ENCODE measurements around the gene SLC10A1. TPM values are rescaled to one million over a fixed set of nuclear protein-coding genes. Genes with fewer than 3 reads are reported as not detected.

The SLC10A1 gene
- total RNA-seq: not detected
- long read RNA-seq, partial matches to known transcripts: 0 of 14 reads
- long read RNA-seq, other reads (novel, unspliced or antisense): 14 of 14 reads

DNA sequence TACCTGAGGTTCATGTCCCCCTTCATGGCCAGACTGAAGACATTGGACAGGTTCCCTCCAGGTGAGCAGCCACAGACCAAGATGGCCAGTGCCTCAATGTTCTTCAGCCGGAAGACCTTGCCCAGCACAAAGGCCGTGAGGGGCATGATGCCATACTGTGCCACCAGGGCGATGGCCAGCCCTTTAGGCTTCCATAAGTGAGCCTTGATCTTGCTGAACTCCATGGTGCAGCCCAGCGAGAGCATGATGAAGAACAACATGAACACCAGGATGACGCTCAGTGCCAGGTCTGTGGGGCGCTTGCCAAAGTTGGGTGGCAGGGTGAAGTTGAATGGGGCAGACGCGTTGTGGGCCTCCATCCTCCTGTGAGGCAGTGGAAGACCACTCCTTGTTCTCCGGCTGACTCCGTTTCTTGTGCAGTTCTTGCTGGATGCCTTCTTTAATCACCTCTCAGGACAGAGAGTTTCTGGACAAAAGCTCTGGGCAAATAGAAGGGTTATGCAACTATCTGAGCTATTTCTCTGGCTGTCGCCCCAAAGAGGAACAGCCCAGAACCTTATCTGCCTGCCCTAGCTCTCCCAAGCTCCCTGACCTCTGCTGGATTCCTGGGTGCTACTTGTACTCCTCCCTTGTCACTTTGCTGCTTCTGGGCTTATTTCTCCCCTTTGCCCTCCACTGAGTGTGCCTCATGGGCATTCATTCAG lies at the start of gene SLC10A1:
Gene SLC10A1, minus strand, starts transcription at position 445 of the 704 bp plus-strand sequence. Its CDS starts 86 bp downstream, at position 359.
- intact Hi-C loops (cut with DNase I): no loop called here
- peaks cover 8% of the 10 kb centered on the region for H3K4me1 ChIP-seq
- DNase-seq (no peak), ATAC-seq (peak; percentile 44 to 55)
- no peaks in the 10 kb centered on the region for H3K36me3 ChIP-seq
- H3K9me3 ChIP-seq: no peaks in the 10 kb centered on the region
- no peak within 1 kb of the TSS for H3K27ac ChIP-seq
- H3K27me3 ChIP-seq (ENCODE audit: low read depth): no peaks in the 10 kb centered on the region
- TF ChIP-seq, protein P1, sequence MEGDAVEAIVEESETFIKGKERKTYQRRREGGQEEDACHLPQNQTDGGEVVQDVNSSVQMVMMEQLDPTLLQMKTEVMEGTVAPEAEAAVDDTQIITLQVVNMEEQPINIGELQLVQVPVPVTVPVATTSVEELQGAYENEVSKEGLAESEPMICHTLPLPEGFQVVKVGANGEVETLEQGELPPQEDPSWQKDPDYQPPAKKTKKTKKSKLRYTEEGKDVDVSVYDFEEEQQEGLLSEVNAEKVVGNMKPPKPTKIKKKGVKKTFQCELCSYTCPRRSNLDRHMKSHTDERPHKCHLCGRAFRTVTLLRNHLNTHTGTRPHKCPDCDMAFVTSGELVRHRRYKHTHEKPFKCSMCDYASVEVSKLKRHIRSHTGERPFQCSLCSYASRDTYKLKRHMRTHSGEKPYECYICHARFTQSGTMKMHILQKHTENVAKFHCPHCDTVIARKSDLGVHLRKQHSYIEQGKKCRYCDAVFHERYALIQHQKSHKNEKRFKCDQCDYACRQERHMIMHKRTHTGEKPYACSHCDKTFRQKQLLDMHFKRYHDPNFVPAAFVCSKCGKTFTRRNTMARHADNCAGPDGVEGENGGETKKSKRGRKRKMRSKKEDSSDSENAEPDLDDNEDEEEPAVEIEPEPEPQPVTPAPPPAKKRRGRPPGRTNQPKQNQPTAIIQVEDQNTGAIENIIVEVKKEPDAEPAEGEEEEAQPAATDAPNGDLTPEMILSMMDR (IDR thresholded peaks at IDR 0.05): no peak
- no peak within 1 kb of the TSS for H3K4me3 ChIP-seq

DNA sequence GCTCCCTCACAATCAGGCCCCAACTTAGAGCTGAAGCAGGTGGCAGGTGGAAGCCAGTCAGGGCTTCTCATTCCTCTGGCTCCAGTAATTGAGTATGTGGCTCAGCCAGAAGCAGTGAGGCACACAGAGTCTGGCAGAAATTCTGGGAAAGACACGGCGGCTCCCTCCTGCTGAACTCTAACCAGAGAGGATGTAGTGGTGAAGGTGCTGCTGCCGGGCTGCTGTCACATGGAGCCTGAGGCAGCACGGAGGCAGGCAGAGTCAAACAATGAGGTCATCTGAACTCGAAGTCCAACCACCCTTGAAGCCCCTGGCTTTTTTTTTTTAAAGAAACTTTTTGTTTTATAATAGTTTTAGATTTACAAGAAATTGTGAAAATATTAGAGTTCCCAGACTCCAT lies 48.7 kb upstream of the SLC10A1 start:
- DNase-seq (no peak), ATAC-seq (no peak)
- peaks cover 5% of the 10 kb centered on the region for H3K27me3 ChIP-seq (ENCODE audit: low read depth)
- no peaks in the 10 kb centered on the region for H3K36me3 ChIP-seq
- H3K9me3 ChIP-seq: no peaks in the 10 kb centered on the region
- H3K4me3 ChIP-seq: no peak overlapping the region
- TF ChIP-seq, protein P1 (IDR thresholded peaks at IDR 0.05): no peak
- intact Hi-C loops (cut with DNase I): no loop called here
- no peak overlapping the region for H3K27ac ChIP-seq
- no peaks in the 10 kb centered on the region for H3K4me1 ChIP-seq

DNA sequence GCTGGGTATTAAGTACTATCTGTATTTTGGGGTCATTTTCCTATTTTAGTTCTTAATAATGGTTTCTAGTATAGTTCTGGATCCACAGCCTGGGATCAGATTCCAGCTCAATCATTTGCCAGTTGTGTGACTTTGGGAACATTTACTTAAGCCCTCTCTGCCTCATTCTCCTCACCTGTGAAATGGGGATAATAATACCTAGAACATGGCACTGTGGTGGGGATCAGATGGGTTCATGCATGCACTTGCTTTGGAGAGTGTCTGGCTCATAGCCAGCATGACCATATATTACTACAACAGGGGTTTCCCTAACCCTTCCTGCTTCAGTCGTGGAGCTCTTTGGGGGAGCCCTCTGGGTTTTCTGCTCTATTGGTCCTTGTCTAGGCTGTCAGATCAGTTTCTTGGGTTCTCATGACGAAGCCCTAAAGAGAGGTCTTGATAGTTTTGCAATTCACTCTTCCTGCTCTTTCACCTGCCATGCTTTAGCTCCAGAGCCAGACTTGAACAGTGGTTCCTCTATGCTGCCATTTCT lies 48.1 kb upstream of the SLC10A1 start:
- no peak for DNase-seq
- Histone ChIP-seq H3K9me3 (no peaks in the 10 kb centered on the region), H3K27ac (no peak overlapping the region), H3K27me3 (ENCODE audit: low read depth) (peaks cover 7% of the 10 kb centered on the region), H3K4me1 (no peaks in the 10 kb centered on the region), H3K4me3 (no peak overlapping the region), H3K36me3 (no peaks in the 10 kb centered on the region)
- ATAC-seq: no peak
- intact Hi-C loops (cut with DNase I): no loop called here
- TF ChIP-seq, protein P1 (IDR thresholded peaks at IDR 0.05): no peak

DNA sequence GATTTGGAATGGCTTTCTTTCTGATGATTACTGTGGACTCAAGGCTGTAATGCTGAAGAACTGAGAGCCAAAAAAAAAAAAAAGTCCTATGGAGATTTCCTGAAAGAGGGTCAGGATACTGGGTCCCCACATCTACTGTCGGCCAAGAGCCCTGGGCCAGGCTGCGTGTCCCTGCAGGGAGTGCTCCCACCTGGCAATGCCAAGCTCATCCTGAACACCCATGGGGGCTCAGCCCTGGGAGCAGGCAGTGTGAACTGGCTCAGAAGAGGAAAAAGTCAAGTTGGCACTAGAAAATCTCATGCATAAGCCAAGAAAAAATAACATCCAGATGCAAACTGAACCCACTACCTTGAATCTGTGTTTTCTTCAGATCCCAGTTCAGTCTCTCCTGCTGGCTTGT lies 47.1 kb upstream of the SLC10A1 start:
- DNase-seq (no peak), ATAC-seq (no peak)
- TF ChIP-seq, protein P1 (IDR thresholded peaks at IDR 0.05): no peak
- Histone ChIP-seq H3K4me1 (no peaks in the 10 kb centered on the region), H3K36me3 (no peaks in the 10 kb centered on the region), H3K9me3 (no peaks in the 10 kb centered on the region), H3K27ac (no peak overlapping the region), H3K27me3 (ENCODE audit: low read depth) (peaks cover 9% of the 10 kb centered on the region), H3K4me3 (no peak overlapping the region)
- intact Hi-C loops (cut with DNase I): no loop called here

DNA sequence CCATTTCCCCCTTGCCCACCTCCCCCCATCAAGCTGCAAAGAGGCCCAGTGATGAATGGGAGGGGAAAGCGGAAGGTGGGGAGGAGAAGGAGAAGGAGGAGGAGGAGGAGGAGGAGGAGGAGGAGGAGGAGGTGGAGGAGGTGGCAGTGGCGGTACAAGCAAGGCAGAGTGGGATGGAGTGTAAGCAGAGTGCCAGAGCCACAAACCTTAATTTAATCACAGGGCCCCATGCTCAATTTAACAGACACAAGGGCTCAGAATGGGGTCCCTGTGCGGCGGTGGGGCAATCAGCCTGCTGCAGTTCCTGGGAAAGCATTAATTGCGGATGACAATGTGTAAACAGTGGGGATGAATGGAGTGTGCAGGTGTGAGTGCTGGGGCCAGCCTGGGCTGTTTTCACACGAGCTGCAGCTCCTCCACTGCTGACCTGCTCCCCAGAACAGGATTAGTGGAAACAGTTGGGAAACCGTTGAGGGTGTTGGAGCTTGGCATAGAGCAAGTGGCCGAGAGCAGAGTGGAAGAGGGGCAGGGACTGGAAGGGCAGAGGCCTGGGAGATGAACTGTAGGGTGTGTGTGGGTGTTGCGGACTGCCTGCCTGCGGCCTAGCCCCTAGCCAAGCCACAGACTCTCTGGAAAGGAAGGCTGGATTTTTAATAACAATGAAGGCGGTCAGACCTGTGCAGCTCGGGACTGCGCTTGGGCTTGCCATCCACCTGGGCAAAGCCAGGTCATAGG lies 45.8 kb upstream of the SLC10A1 start:
- no peaks in the 10 kb centered on the region for H3K9me3 ChIP-seq
- peak in 1 of 2 donors; percentile 17 for ATAC-seq
- no peaks in the 10 kb centered on the region for H3K4me1 ChIP-seq
- TF ChIP-seq, protein P1 (IDR thresholded peaks at IDR 0.05): no peak
- H3K36me3 ChIP-seq: no peaks in the 10 kb centered on the region
- no peak for DNase-seq
- peaks cover 9% of the 10 kb centered on the region for H3K27me3 ChIP-seq (ENCODE audit: low read depth)
- no peak overlapping the region for H3K4me3 ChIP-seq
- no peak overlapping the region for H3K27ac ChIP-seq
- intact Hi-C loops (cut with DNase I): no loop called here

Measured in lower lobe of right lung (tissue), 2 donors.